Body of pancreas (tissue), 4 donors: ENCODE measurements around the gene TGM3. TPM values are rescaled to one million over a fixed set of nuclear protein-coding genes. Genes with fewer than 3 reads are reported as not detected.

ENCODE experiments used
- ATAC-seq: fragments of 150-250 bp; one replicate; pipeline ENCODE4 v1.9.1; 2016
- DNase-seq, 4 donors: peaks; one replicate each; pipeline ENCODE4 v3.0.0-alpha.2; 2019
- H3K27ac ChIP-seq, 4 donors: fragments of 200-600 bp; sonication (generic); 1 replicate in 3 of 4; 2 replicates in 1 of 4; pipeline versions ENCODE4 v1.5.1 to v1.6.1; 2016 to 2019; ENCODE audit warnings: mild to moderate bottlenecking in 1 of 4, mixed read lengths in 1 of 4, moderate library complexity in 1 of 4
- H3K27me3 ChIP-seq, 2 donors: fragments of 200-600 bp; sonication (generic); one replicate each; pipeline ENCODE4 v1.6.0; 2016; ENCODE audit warnings: mild to moderate bottlenecking in 1 of 2
- H3K36me3 ChIP-seq, 2 donors: fragments of 200-600 bp; sonication (generic); replicated peaks in 1 of 2; 2 replicates each; pipeline ENCODE4 v1.5.1; 2016; ENCODE audit warnings: low read depth in 2 of 2; ENCODE audit not compliant: insufficient read depth in 1 of 2
- H3K4me1 ChIP-seq: fragments of 200-600 bp; sonication (generic); one replicate; pipeline ENCODE4 v1.6.0; 2016
- H3K4me3 ChIP-seq, 2 donors: fragments of 200-600 bp; sonication (generic); 1 replicate in 1 of 2; 2 replicates in 1 of 2; pipeline ENCODE4 v1.5.1; 2016 to 2019
- H3K9me3 ChIP-seq, 3 donors: fragments of 200-600 bp; sonication (generic); 1 replicate in 2 of 3; 2 replicates in 1 of 3; pipeline ENCODE4 v1.5.1; 2016
- POLR2A ChIP-seq, 3 donors: fragments of 450-650 bp; IDR thresholded peaks; one replicate each; pipeline ENCODE4 v1.6.1; 2016; ENCODE audit warnings: antibody characterized with exemption in 3 of 3, mild to moderate bottlenecking in 2 of 3
- WGBS, 2 donors: methylation state at CpG; one replicate each; pipeline ENCODE4 v1.1.5; 2017; 5-methylcytosine and 5-hydroxymethylcytosine counted together
- intact Hi-C: fragments of 100-400 bp; cut with DNase I; formaldehyde crosslinking; loops from one replicate; pipeline ENCODE4 v1.15.1; 2023
- total RNA-seq, 2 donors: library from RNA; depleted of rRNA; stranded (reverse); fragments of >200 nt; gene quantifications; one replicate each; pipeline ENCODE4 v1.1.0, GENCODE V29; 2016
- TF ChIP-seq, protein P1 (sequence below), 7 experiments: fragments of 450-650 bp in 4 of 7; fragments of 200-600 bp in 3 of 7; sonication (generic) in 3 of 7; IDR thresholded peaks; one replicate each; pipeline ENCODE4 v1.5.1; 2016 to 2019; ENCODE audit warnings: antibody characterized with exemption in 7 of 7

The TGM3 gene
- total RNA-seq, 2 donors from 2014 or later: 0.26 TPM; not detected in 1

- ATAC-seq (no peak), DNase-seq (no peak)
- Histone ChIP-seq H3K4me3 (no peak overlapping the region), H3K27me3 (no peaks in the 10 kb centered on the region), H3K4me1 (peaks cover 21% of the 10 kb centered on the region), H3K9me3 (no peaks in the 10 kb centered on the region), H3K27ac (peak overlapping the region in 2 of 4 donors; percentile 48 to 55), H3K36me3 (no peaks in the 10 kb centered on the region)
- intact Hi-C loops: no loop called here
- no peak for TF ChIP-seq POLR2A (IDR thresholded peaks at IDR 0.05)
- TF ChIP-seq, protein P1, sequence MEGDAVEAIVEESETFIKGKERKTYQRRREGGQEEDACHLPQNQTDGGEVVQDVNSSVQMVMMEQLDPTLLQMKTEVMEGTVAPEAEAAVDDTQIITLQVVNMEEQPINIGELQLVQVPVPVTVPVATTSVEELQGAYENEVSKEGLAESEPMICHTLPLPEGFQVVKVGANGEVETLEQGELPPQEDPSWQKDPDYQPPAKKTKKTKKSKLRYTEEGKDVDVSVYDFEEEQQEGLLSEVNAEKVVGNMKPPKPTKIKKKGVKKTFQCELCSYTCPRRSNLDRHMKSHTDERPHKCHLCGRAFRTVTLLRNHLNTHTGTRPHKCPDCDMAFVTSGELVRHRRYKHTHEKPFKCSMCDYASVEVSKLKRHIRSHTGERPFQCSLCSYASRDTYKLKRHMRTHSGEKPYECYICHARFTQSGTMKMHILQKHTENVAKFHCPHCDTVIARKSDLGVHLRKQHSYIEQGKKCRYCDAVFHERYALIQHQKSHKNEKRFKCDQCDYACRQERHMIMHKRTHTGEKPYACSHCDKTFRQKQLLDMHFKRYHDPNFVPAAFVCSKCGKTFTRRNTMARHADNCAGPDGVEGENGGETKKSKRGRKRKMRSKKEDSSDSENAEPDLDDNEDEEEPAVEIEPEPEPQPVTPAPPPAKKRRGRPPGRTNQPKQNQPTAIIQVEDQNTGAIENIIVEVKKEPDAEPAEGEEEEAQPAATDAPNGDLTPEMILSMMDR (IDR thresholded peaks at IDR 0.05): no peak
- 77 to 83% methylated on average over 2 of the region's 2 CpGs for WGBS, 2 donors
Observed at GRCh38 chr20:2305946-2306345, 10.1 kb downstream of the TGM3 start.

GRCh38 chr20:2307136-2307535, 11.3 kb downstream of the TGM3 start:
- H3K4me3 ChIP-seq: no peak overlapping the region
- ATAC-seq (no peak), DNase-seq (no peak)
- H3K9me3 ChIP-seq: no peaks in the 10 kb centered on the region
- H3K27me3 ChIP-seq: no peaks in the 10 kb centered on the region
- WGBS, 2 donors: 85 to 87% methylated on average over 4 of the region's 4 CpGs
- H3K36me3 ChIP-seq: no peaks in the 10 kb centered on the region
- H3K4me1 ChIP-seq: peaks cover 21% of the 10 kb centered on the region
- H3K27ac ChIP-seq: no peak overlapping the region
- intact Hi-C loops: no loop called here
- no peak for TF ChIP-seq POLR2A (IDR thresholded peaks at IDR 0.05)
- TF ChIP-seq, protein P1 (IDR thresholded peaks at IDR 0.05): no peak

DNA sequence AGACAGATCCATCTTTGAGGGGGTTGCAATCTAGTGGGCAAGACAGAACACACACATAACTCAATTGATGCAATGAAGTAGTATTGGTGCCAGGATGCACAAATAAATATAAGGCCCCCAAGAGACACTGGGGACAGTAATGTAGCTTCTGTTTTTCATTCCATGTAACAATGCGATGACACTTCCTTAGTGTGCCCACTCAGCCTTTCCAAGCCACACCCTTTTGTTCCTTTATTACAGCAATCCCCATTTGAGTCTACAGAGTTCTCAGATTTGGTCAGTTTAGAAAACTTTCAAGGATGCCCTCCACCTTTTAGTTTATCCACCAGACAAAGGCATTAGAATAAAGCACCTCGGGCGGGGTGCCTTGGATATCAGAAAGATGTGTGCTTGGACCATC, 15.5 kb downstream of the TGM3 start:
- intact Hi-C loops: no loop called here
- Histone ChIP-seq H3K27ac (no peak overlapping the region), H3K4me3 (no peak overlapping the region), H3K9me3 (no peaks in the 10 kb centered on the region), H3K36me3 (no peaks in the 10 kb centered on the region), H3K4me1 (no peaks in the 10 kb centered on the region), H3K27me3 (no peaks in the 10 kb centered on the region)
- ATAC-seq (no peak), DNase-seq (no peak)
- TF ChIP-seq, protein P1 (IDR thresholded peaks at IDR 0.05): no peak
- no peak for TF ChIP-seq POLR2A (IDR thresholded peaks at IDR 0.05)
- WGBS, 2 donors: 87 to 90% methylated on average over 3 of the region's 3 CpGs

DNA sequence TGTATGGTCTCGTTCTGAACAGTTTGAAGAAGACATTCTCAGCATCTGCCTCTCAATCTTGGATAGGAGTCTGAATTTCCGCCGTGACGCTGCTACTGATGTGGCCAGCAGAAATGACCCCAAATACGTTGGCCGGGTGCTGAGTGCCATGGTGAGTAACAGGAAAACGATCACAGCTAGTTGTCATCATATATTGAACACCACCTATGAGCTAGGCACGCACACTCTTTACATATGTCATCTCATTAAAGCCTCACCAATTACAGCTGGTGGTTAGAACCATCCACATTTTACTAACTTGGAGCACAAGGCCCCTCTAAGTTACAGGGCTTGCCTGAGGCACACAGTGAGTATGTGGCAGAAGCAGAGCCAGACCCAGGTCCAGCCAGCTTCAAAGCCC, 17.1 kb downstream of the TGM3 start:
- no peaks in the 10 kb centered on the region for H3K9me3 ChIP-seq
- WGBS, 2 donors: 82 to 90% methylated on average over 7 to 8 of the region's 8 CpGs
- no peaks in the 10 kb centered on the region for H3K36me3 ChIP-seq
- intact Hi-C loops: no loop called here
- no peaks in the 10 kb centered on the region for H3K4me1 ChIP-seq
- ATAC-seq (no peak), DNase-seq (no peak)
- no peak overlapping the region for H3K4me3 ChIP-seq
- TF ChIP-seq, protein P1 (IDR thresholded peaks at IDR 0.05): no peak
- TF ChIP-seq POLR2A (IDR thresholded peaks at IDR 0.05): no peak
- no peak overlapping the region for H3K27ac ChIP-seq
- H3K27me3 ChIP-seq: no peaks in the 10 kb centered on the region

- no peak overlapping the region for H3K4me3 ChIP-seq
- no peaks in the 10 kb centered on the region for H3K36me3 ChIP-seq
- intact Hi-C loops: no loop called here
- no peaks in the 10 kb centered on the region for H3K27me3 ChIP-seq
- DNase-seq (no peak), ATAC-seq (no peak)
- TF ChIP-seq, protein P1 (IDR thresholded peaks at IDR 0.05): no peak
- TF ChIP-seq POLR2A (IDR thresholded peaks at IDR 0.05): no peak
- WGBS, 2 donors: 70 to 76% methylated on average over 3 of the region's 3 CpGs
- no peaks in the 10 kb centered on the region for H3K4me1 ChIP-seq
- no peak overlapping the region for H3K27ac ChIP-seq
- no peaks in the 10 kb centered on the region for H3K9me3 ChIP-seq
Observed at GRCh38 chr20:2313316-2313715, 17.5 kb downstream of the TGM3 start.
